OCI-LY1 (cell line): ENCODE results near the gene MRGPRX2.

Source experiments
- CTCF ChIP-seq: fragments of 200-600 bp; sonication (generic), shearing (Covaris generic); IDR thresholded peaks from 2 replicates; pipeline ENCODE4 v1.5.1; 2017; ENCODE audit warnings: mild to moderate bottlenecking, antibody characterized with exemption, low read length, moderate library complexity, mixed read lengths
- EZH2 ChIP-seq: fragments of 200-600 bp; sonication (generic), shearing (Covaris generic); IDR thresholded peaks from 2 replicates; pipeline ENCODE4 v1.8.0; 2017; ENCODE audit warnings: borderline replicate concordance, mixed run types, mild to moderate bottlenecking, antibody characterized with exemption, low read length, moderate library complexity, mixed read lengths

- TF ChIP-seq CTCF: no peak
- TF ChIP-seq EZH2: no peak
These were observed 34.8 kb downstream of the MRGPRX2 start for GRCh38 chr11:19025481-19026406.
